ENCODE measurements around the gene PGP.

Gene PGP

GRCh38 chr16:2223221-2223941 lies 8.7 kb upstream of the PGP start, which contains the start of gene E4F1:
E4F1 (plus strand) TSS chr16:2223591; CDS start chr16:2223614, 23 bp downstream.
- Histone ChIP-seq H3K9me3 (ENCODE audit: insufficient read depth, low read depth, low read length) (peaks cover 2% of the 10 kb centered on the region), H4K12ac (ENCODE audit: low read depth, low read length) (peak within 1 kb of the TSS; percentile 78), H2BK120ac (ENCODE audit: insufficient read depth, low read length, poor library complexity) (peak within 1 kb of the TSS; percentile 54), H3K23ac (ENCODE audit: low read length) (no peak within 1 kb of the TSS), H3K14ac (ENCODE audit: low read length) (peak within 1 kb of the TSS; percentile 90), H4K91ac (ENCODE audit: low read depth, low read length) (peak within 1 kb of the TSS; percentile 72), H2AFZ (ENCODE audit: insufficient read depth, low read length, poor library complexity) (peak within 1 kb of the TSS; percentile 42), H3K4me2 (ENCODE audit: low read length) (peak within 1 kb of the TSS; percentile 83), H3K79me1 (ENCODE audit: low read length) (peaks cover 6% of the 10 kb centered on the region), H3K27ac (ENCODE audit: low read depth, low read length) (peak within 1 kb of the TSS; percentile 71), H3K79me2 (ENCODE audit: control insufficient read depth, insufficient read depth, low read length, poor library complexity) (peaks cover 16% of the 10 kb centered on the region), H3K18ac (ENCODE audit: low read length) (peak within 1 kb of the TSS; percentile 34), H3K4ac (ENCODE audit: low read depth, low read length) (peak within 1 kb of the TSS; percentile 76), H3K9ac (ENCODE audit: low read length) (peak within 1 kb of the TSS; percentile 96), H3K27me3 (ENCODE audit: insufficient read depth, low read length) (no peaks in the 10 kb centered on the region), H2BK5ac (ENCODE audit: low read depth, low read length, poor library complexity) (peak within 1 kb of the TSS; percentile 35), H3K4me1 (ENCODE audit: control insufficient read depth in 1 of 2, insufficient read depth in 2 of 2, low read length in 2 of 2) (peaks cover 0 to 6% of the 10 kb centered on the region in 2 experiments), H3K36me3 (ENCODE audit: control insufficient read depth in 1 of 2, insufficient read depth in 2 of 2, low read length in 2 of 2) (peaks cover 8 to 13% of the 10 kb centered on the region in 2 experiments), H2BK12ac (ENCODE audit: low read length) (no peak within 1 kb of the TSS), H4K8ac (ENCODE audit: low read depth, low read length) (peak within 1 kb of the TSS; percentile 78), H3K4me3 (ENCODE audit: low read depth, low read length) (peak within 1 kb of the TSS; percentile 93), H2AK5ac (ENCODE audit: low read length) (peak within 1 kb of the TSS; percentile 82)
- no CpG with 5 or more reads among the region's 82 CpGs for WGBS (ENCODE audit: extremely low coverage, insufficient coverage, insufficient read length)
- peak; percentile 99 to 100 for DNase-seq

DNA sequence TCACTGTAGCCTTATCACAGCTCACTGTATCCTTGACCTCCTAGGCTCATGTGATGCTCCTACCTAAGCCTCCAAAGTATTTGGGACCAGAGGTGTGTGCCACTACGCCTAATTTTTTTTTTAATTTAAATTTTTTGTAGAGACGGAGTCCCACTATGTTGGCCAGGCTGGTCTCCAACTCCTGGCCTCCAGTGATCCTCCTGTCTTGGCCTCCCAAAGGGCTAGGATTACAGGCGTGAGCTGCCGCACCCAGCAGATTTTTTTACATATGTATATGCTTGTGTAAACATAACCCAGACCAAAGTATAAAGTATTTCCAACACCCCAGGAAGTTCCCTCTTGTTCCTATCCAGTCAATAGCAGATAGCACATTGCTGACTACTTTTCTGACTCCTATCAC lies 1.7 kb upstream of the PGP start:
- no peak overlapping the region for H2AFZ ChIP-seq (ENCODE audit: insufficient read depth, low read length, poor library complexity)

DNA sequence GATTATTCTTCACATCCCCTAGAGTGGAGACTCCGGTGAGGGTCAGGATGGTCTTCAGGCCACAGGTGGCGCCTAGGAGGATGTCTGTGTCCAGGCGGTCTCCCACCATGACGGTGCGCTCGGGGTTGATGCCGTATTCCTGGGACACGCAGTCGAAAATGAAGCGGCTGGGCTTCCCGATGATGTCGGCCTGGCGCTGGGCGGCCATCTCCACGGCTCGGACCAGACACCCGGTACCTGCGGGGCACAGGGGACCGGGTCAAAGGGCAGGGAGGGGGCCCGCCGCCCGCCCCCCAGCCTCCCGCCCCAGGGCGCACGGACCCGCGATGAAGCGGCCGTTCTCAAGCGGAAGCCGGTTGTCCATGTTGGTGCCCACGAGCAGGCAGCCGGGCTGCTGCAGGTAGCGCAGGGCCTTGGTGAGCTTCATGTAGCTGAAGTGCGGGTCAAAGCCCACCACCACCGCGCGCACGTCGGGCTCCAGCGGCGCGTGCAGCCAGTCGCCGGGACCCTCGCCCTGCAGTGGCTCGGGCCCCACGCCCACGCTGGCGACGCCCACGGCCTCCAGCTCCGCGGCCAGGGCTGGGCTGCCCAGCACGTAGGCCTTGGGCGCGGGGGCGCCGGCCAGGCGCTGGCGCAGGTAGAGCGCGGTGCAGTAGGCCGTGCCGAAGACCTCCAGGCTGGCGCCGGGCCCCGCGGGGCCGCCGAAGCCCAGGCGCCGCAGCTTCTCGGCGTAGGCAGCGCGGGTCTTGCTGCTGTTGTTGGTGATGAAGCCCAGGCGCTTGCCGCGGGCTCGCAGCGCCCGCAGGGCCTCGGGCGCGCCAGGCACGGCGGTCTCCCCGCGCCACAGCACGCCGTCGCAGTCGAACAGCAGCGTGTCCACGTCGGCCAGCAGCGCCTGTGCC lies 572 bp downstream of the PGP start:
- Histone ChIP-seq H2AFZ (ENCODE audit: insufficient read depth, low read length, poor library complexity) (peak overlapping the region; percentile 33), H4K8ac (ENCODE audit: low read depth, low read length) (peak overlapping the region; percentile 73), H3K79me1 (ENCODE audit: low read length) (peaks cover 9% of the 10 kb centered on the region), H3K23ac (ENCODE audit: low read length) (no peak overlapping the region), H3K9me3 (ENCODE audit: insufficient read depth, low read depth, low read length) (peaks cover 3% of the 10 kb centered on the region), H3K14ac (ENCODE audit: low read length) (peak overlapping the region; percentile 93), H2AK5ac (ENCODE audit: low read length) (peak overlapping the region; percentile 77), H2BK12ac (ENCODE audit: low read length) (no peak overlapping the region), H3K4me3 (ENCODE audit: low read depth, low read length) (peak overlapping the region; percentile 99), H3K27me3 (ENCODE audit: insufficient read depth, low read length) (no peaks in the 10 kb centered on the region), H3K18ac (ENCODE audit: low read length) (peak overlapping the region; percentile 93), H2BK5ac (ENCODE audit: low read depth, low read length, poor library complexity) (peak overlapping the region; percentile 70), H3K4me1 (ENCODE audit: control insufficient read depth in 1 of 2, insufficient read depth in 2 of 2, low read length in 2 of 2) (peaks cover 26 to 30% of the 10 kb centered on the region in 2 experiments), H4K91ac (ENCODE audit: low read depth, low read length) (peak overlapping the region; percentile 86), H3K36me3 (ENCODE audit: control insufficient read depth in 1 of 2, insufficient read depth in 2 of 2, low read length in 2 of 2) (peaks cover 25 to 26% of the 10 kb centered on the region in 2 experiments), H3K4ac (ENCODE audit: low read depth, low read length) (peak overlapping the region; percentile 88), H3K27ac (ENCODE audit: low read depth, low read length) (peak overlapping the region; percentile 74), H2BK120ac (ENCODE audit: insufficient read depth, low read length, poor library complexity) (peak overlapping the region; percentile 86), H3K4me2 (ENCODE audit: low read length) (peak overlapping the region; percentile 93), H3K79me2 (ENCODE audit: control insufficient read depth, insufficient read depth, low read length, poor library complexity) (peaks cover 10% of the 10 kb centered on the region), H4K12ac (ENCODE audit: low read depth, low read length) (peak overlapping the region; percentile 45), H3K9ac (ENCODE audit: low read length) (peak overlapping the region; percentile 96)
- no peak for DNase-seq
- no CpG with 5 or more reads among the region's 98 CpGs for WGBS (ENCODE audit: extremely low coverage, insufficient coverage, insufficient read length)

More for the DNA sequence above, 1.7 kb upstream of the PGP start:
- Histone ChIP-seq H3K4me1 (ENCODE audit: control insufficient read depth in 1 of 2, insufficient read depth in 2 of 2, low read length in 2 of 2) (peaks cover 16 to 18% of the 10 kb centered on the region in 2 experiments), H3K4ac (ENCODE audit: low read depth, low read length) (no peak overlapping the region), H3K79me1 (ENCODE audit: low read length) (peaks cover 7% of the 10 kb centered on the region), H3K4me3 (ENCODE audit: low read depth, low read length) (no peak overlapping the region), H2BK5ac (ENCODE audit: low read depth, low read length, poor library complexity) (no peak overlapping the region), H3K27ac (ENCODE audit: low read depth, low read length) (no peak overlapping the region), H3K79me2 (ENCODE audit: control insufficient read depth, insufficient read depth, low read length, poor library complexity) (peaks cover 10% of the 10 kb centered on the region), H3K9me3 (ENCODE audit: insufficient read depth, low read depth, low read length) (peaks cover 3% of the 10 kb centered on the region), H3K23ac (ENCODE audit: low read length) (no peak overlapping the region), H2BK12ac (ENCODE audit: low read length) (no peak overlapping the region), H4K8ac (ENCODE audit: low read depth, low read length) (peak overlapping the region; percentile 72), H4K91ac (ENCODE audit: low read depth, low read length) (peak overlapping the region; percentile 43), H3K27me3 (ENCODE audit: insufficient read depth, low read length) (no peaks in the 10 kb centered on the region), H3K18ac (ENCODE audit: low read length) (no peak overlapping the region), H4K12ac (ENCODE audit: low read depth, low read length) (no peak overlapping the region), H2AK5ac (ENCODE audit: low read length) (no peak overlapping the region), H3K9ac (ENCODE audit: low read length) (no peak overlapping the region), H3K14ac (ENCODE audit: low read length) (no peak overlapping the region), H3K36me3 (ENCODE audit: control insufficient read depth in 1 of 2, insufficient read depth in 2 of 2, low read length in 2 of 2) (peaks cover 15 to 16% of the 10 kb centered on the region in 2 experiments), H3K4me2 (ENCODE audit: low read length) (no peak overlapping the region), H2BK120ac (ENCODE audit: insufficient read depth, low read length, poor library complexity) (no peak overlapping the region)
- no CpG with 5 or more reads among the region's 4 CpGs for WGBS (ENCODE audit: extremely low coverage, insufficient coverage, insufficient read length)
- DNase-seq = no peak

All from trophoblast cell (in vitro differentiated cells and primary cell).